HEK293 (cell line): Measurements from ENCODE around the gene CCDC102B.

Source experiments
- CTCF ChIA-PET: fragments of 350-600 bp; formaldehyde crosslinking; extraction: SDS; loops from one replicate; lab custom pipeline; 2021; ENCODE audit warnings: antibody characterized with exemption; lab: Yijun Ruan, JAX
- POLR2A ChIA-PET: fragments of 300-600 bp; formaldehyde crosslinking; extraction: SDS; loops from one replicate; lab custom pipeline; 2020; ENCODE audit warnings: antibody characterized with exemption, inconsistent platforms; lab: Yijun Ruan, JAX
- H3K27ac ChIP-seq: fragments of 200-500 bp; sonication (Bioruptor generic); 2 replicates; pipeline ENCODE4 v1.5.1; 2014; ENCODE audit warnings: low read depth, low read length, control low read depth, inconsistent platforms; ENCODE audit errors: extremely low read depth
- H3K36me3 ChIP-seq, 2 experiments: fragments of 200-500 bp in 1 of 2; sonication (Bioruptor generic) in 1 of 2; 1 replicate in 1 of 2; 2 replicates in 1 of 2; pipeline ENCODE4 v1.5.1; 2014 to 2017; ENCODE audit warnings: inconsistent platforms in 2 of 2, low read length in 2 of 2; ENCODE audit not compliant: control insufficient read depth in 2 of 2, insufficient read depth in 1 of 2
- H3K4me1 ChIP-seq: fragments of 200-500 bp; sonication (Bioruptor generic); 2 replicates; pipeline ENCODE4 v1.5.1; 2014; ENCODE audit warnings: mild to moderate bottlenecking, low read length, inconsistent platforms; ENCODE audit not compliant: control insufficient read depth, insufficient read depth
- H3K4me3 ChIP-seq: 2 replicates; pipeline ENCODE4 v1.5.1; 2011; ENCODE audit warnings: low read depth, mild to moderate bottlenecking, control low read depth, low read length, moderate library complexity
- H3K9me3 ChIP-seq: fragments of 200-500 bp; sonication (Bioruptor generic); 2 replicates; pipeline ENCODE4 v1.5.1; 2014; ENCODE audit warnings: low read depth, low read length, inconsistent platforms; ENCODE audit not compliant: control insufficient read depth, insufficient read depth
- HOXA7 ChIP-seq: sonication (generic); formaldehyde crosslinking; IDR thresholded peaks from 2 replicates; pipeline ENCODE4 v1.8.1; 2022; ENCODE audit warnings: missing genetic modification reagents, borderline replicate concordance
- KLF1 ChIP-seq: fragments of 450-650 bp; formaldehyde crosslinking; IDR thresholded peaks from 2 replicates; pipeline ENCODE4 v1.5.1; 2016; ENCODE audit warnings: missing biosample characterization, missing genetic modification characterization
- KLF8 ChIP-seq: fragments of 450-650 bp; formaldehyde crosslinking; IDR thresholded peaks from 2 replicates; pipeline ENCODE4 v1.5.1; 2016; ENCODE audit warnings: missing biosample characterization, missing genetic modification characterization
- OVOL3 ChIP-seq: fragments of 450-650 bp; formaldehyde crosslinking; IDR thresholded peaks from 2 replicates; pipeline ENCODE4 v1.5.1; 2016; ENCODE audit warnings: missing biosample characterization, missing genetic modification characterization
- ZBTB8A ChIP-seq: fragments of 450-650 bp; formaldehyde crosslinking; IDR thresholded peaks from 2 replicates; pipeline ENCODE4 v1.5.1; 2016; ENCODE audit warnings: missing biosample characterization, missing genetic modification characterization
- ZFP37 ChIP-seq: fragments of 450-650 bp; formaldehyde crosslinking; IDR thresholded peaks from 2 replicates; pipeline ENCODE4 v1.5.1; 2016; ENCODE audit warnings: missing biosample characterization, missing genetic modification characterization
- ZNF2 ChIP-seq: fragments of 450-650 bp; formaldehyde crosslinking; IDR thresholded peaks from 2 replicates; pipeline ENCODE4 v1.5.1; 2016; ENCODE audit warnings: missing biosample characterization, missing genetic modification characterization
- ZNF24 ChIP-seq: fragments of 450-650 bp; formaldehyde crosslinking; IDR thresholded peaks from 2 replicates; pipeline ENCODE4 v1.5.1; 2016; ENCODE audit warnings: missing biosample characterization, missing genetic modification characterization
- ZNF274 ChIP-seq, 2 experiments: fragments of 200-500 bp in 1 of 2; fragments of 450-650 bp in 1 of 2; sonication (Bioruptor generic) in 1 of 2; formaldehyde crosslinking in 1 of 2; IDR thresholded peaks; 2 replicates each; pipeline versions ENCODE4 v1.5.1 to v1.6.1; 2014 to 2016; ENCODE audit warnings: borderline replicate concordance in 1 of 2, inconsistent platforms in 1 of 2, low read length in 1 of 2, missing biosample characterization in 1 of 2, missing genetic modification characterization in 1 of 2
- ZNF324 ChIP-seq: fragments of 450-650 bp; formaldehyde crosslinking; IDR thresholded peaks from 2 replicates; pipeline ENCODE4 v1.5.1; 2016; ENCODE audit warnings: missing biosample characterization, missing genetic modification characterization
- ZNF391 ChIP-seq: fragments of 450-650 bp; formaldehyde crosslinking; IDR thresholded peaks from 2 replicates; pipeline ENCODE4 v1.5.1; 2016; ENCODE audit warnings: low read depth, missing biosample characterization, missing genetic modification characterization, borderline replicate concordance
- ZNF423 ChIP-seq: fragments of 450-650 bp; formaldehyde crosslinking; IDR thresholded peaks from 2 replicates; pipeline ENCODE4 v1.5.1; 2016; ENCODE audit warnings: missing biosample characterization, missing genetic modification characterization
- ZNF513 ChIP-seq: fragments of 450-650 bp; IDR thresholded peaks from 2 replicates; pipeline ENCODE4 v1.5.1; 2018; ENCODE audit warnings: missing biosample characterization, missing genetic modification characterization
- ZNF548 ChIP-seq: fragments of 450-650 bp; formaldehyde crosslinking; IDR thresholded peaks from 2 replicates; pipeline ENCODE4 v1.5.1; 2016; ENCODE audit warnings: missing biosample characterization, missing genetic modification characterization
- ZNF560 ChIP-seq: fragments of 450-650 bp; formaldehyde crosslinking; IDR thresholded peaks from 2 replicates; pipeline ENCODE4 v1.5.1; 2017; ENCODE audit warnings: missing biosample characterization, missing genetic modification characterization, borderline replicate concordance
- ZNF585B ChIP-seq: fragments of 450-650 bp; formaldehyde crosslinking; IDR thresholded peaks from 2 replicates; pipeline ENCODE4 v1.5.1; 2016; ENCODE audit warnings: missing biosample characterization, missing genetic modification characterization
- ZNF621 ChIP-seq: fragments of 450-650 bp; formaldehyde crosslinking; IDR thresholded peaks from 2 replicates; pipeline ENCODE4 v1.5.1; 2017; ENCODE audit warnings: missing biosample characterization, missing genetic modification characterization
- ZNF623 ChIP-seq: fragments of 450-650 bp; formaldehyde crosslinking; IDR thresholded peaks from 2 replicates; pipeline ENCODE4 v1.5.1; 2016; ENCODE audit warnings: missing biosample characterization, missing genetic modification characterization
- ZNF658 ChIP-seq: fragments of 450-650 bp; formaldehyde crosslinking; IDR thresholded peaks from 2 replicates; pipeline ENCODE4; 2016; ENCODE audit warnings: missing biosample characterization, missing genetic modification characterization
- ZNF670 ChIP-seq: fragments of 450-650 bp; formaldehyde crosslinking; IDR thresholded peaks from 2 replicates; pipeline ENCODE4 v1.5.1; 2016; ENCODE audit warnings: missing biosample characterization, missing genetic modification characterization, low read depth
- ZNF692 ChIP-seq: fragments of 450-650 bp; formaldehyde crosslinking; IDR thresholded peaks from 2 replicates; pipeline ENCODE4 v1.5.1; 2016; ENCODE audit warnings: missing biosample characterization, missing genetic modification characterization
- ZNF701 ChIP-seq: fragments of 450-650 bp; formaldehyde crosslinking; IDR thresholded peaks from 2 replicates; pipeline ENCODE4 v1.5.1; 2016; ENCODE audit warnings: missing biosample characterization, missing genetic modification characterization
- ZNF777 ChIP-seq: fragments of 450-650 bp; formaldehyde crosslinking; IDR thresholded peaks from 2 replicates; pipeline ENCODE4 v1.5.1; 2017; ENCODE audit warnings: missing biosample characterization, missing genetic modification characterization, borderline replicate concordance

CCDC102B gene

GRCh38 chr18:68972176-68972575 lies 174.3 kb downstream of the CCDC102B start (continued):
- TF ChIP-seq ZNF324 (tag by site-specific recombination) (no peak), ZNF391 (tag by site-specific recombination) (no peak), ZFP37 (tag by site-specific recombination) (no peak), ZNF621 (tag by site-specific recombination) (no peak), KLF1 (tag by site-specific recombination) (no peak), ZNF24 (tag by site-specific recombination) (no peak)

- H3K27ac ChIP-seq, result no peak overlapping the region
- H3K4me3 ChIP-seq, result no peak overlapping the region
- no peaks in the 10 kb centered on the region for H3K4me1 ChIP-seq
- CTCF ChIA-PET, result no interaction called here
- H3K36me3 ChIP-seq, result no peaks in the 10 kb centered on the region
- TF ChIP-seq ZNF701 (tag by site-specific recombination), result no peak
- no peak for TF ChIP-seq ZNF2 (tag by site-specific recombination)
- TF ChIP-seq ZBTB8A (tag by site-specific recombination), result no peak
- TF ChIP-seq ZNF623 (tag by site-specific recombination), result no peak
- no peak for TF ChIP-seq ZNF513 (tag by site-specific recombination)
- TF ChIP-seq ZNF274 (IDR thresholded peaks at IDR 0.05; ENCODE audit: low read length), result no peak
- TF ChIP-seq ZNF274 (tag by site-specific recombination; IDR thresholded peaks at IDR 0.05; ENCODE audit: borderline replicate concordance), result no peak
- TF ChIP-seq ZNF777, result no peak
- no peak for TF ChIP-seq OVOL3 (tag by site-specific recombination)
- TF ChIP-seq HOXA7, result no peak
- H3K9me3 ChIP-seq, result no peaks in the 10 kb centered on the region
- POLR2A ChIA-PET, result no interaction called here
These were observed 181.9 kb downstream of the CCDC102B start for GRCh38 chr18:68979737-68980136.

GRCh38 chr18:68983126-68983525 lies 185.2 kb downstream of the CCDC102B start:
- POLR2A ChIA-PET, result no interaction called here
- Histone ChIP-seq H3K4me1 (no peaks in the 10 kb centered on the region), H3K27ac (no peak overlapping the region), H3K9me3 (no peaks in the 10 kb centered on the region; the same call in 1 of the 2 replicates), H3K36me3 (no peaks in the 10 kb centered on the region), H3K4me3 (no peak overlapping the region)
- CTCF ChIA-PET, result interaction anchor here (0.6 kb wide), 1 partner anchor 184 kb away, joined by 3 read pairs; no protein-coding TSS in a partner anchor
- TF ChIP-seq ZNF423, result no peak
- no peak for TF ChIP-seq ZNF560 (tag by site-specific recombination)
- no peak for TF ChIP-seq ZNF585B (tag by site-specific recombination)
- no peak for TF ChIP-seq ZNF658 (tag by site-specific recombination)
- TF ChIP-seq KLF8 (tag by site-specific recombination), result no peak
- no peak for TF ChIP-seq ZNF548
- no peak for TF ChIP-seq ZNF692 (tag by site-specific recombination)
- TF ChIP-seq ZNF670 (tag by site-specific recombination), result no peak
